ENCODE results near the gene FAM47E.

Gene FAM47E

DNA sequence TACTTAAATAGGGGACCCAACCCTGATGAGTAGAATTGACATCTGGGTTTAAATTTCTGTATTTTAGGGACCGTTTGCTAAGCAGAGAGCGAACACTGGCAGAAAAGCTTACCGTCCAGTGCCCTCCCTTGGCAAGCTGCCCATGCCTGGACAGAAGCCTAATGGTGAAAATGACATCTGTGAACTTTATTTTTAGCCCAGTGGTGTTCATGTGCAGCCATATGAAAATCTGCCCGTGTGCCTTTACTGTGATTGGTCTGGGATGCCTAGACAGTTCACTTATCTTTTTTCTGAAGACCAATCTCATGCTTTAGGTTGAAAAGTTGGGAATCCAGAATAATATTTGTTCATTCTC is 56.1 kb downstream of the FAM47E start:
- TF ChIP-seq, protein P1, sequence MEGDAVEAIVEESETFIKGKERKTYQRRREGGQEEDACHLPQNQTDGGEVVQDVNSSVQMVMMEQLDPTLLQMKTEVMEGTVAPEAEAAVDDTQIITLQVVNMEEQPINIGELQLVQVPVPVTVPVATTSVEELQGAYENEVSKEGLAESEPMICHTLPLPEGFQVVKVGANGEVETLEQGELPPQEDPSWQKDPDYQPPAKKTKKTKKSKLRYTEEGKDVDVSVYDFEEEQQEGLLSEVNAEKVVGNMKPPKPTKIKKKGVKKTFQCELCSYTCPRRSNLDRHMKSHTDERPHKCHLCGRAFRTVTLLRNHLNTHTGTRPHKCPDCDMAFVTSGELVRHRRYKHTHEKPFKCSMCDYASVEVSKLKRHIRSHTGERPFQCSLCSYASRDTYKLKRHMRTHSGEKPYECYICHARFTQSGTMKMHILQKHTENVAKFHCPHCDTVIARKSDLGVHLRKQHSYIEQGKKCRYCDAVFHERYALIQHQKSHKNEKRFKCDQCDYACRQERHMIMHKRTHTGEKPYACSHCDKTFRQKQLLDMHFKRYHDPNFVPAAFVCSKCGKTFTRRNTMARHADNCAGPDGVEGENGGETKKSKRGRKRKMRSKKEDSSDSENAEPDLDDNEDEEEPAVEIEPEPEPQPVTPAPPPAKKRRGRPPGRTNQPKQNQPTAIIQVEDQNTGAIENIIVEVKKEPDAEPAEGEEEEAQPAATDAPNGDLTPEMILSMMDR (IDR thresholded peaks at IDR 0.05; ENCODE audit: extremely low read depth, missing control alignments): no peak
- DNase-seq (ENCODE audit: low spot score): no peak

DNA sequence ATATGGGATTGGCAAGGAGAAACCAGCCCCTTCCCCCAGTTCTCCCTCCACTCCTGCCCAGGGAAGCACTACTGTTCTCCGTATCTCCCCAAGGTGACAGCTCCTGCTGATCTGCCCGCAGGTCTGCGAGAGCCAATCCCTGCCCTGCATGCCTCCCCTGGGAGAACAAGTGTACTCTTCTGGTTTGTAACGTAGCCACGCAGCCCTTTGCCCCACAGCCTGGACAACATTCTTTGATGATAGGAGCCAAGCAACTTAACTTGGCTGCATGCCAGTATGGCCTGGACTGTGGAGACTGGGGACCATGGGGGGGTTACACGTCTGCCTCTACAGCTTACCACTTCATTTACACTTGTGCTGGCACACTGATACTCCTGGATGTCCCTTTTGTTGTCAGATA is 57.0 kb downstream of the FAM47E start:
- DNase-seq (ENCODE audit: low spot score): no peak
- TF ChIP-seq, protein P1 (IDR thresholded peaks at IDR 0.05; ENCODE audit: extremely low read depth, missing control alignments): no peak

DNA sequence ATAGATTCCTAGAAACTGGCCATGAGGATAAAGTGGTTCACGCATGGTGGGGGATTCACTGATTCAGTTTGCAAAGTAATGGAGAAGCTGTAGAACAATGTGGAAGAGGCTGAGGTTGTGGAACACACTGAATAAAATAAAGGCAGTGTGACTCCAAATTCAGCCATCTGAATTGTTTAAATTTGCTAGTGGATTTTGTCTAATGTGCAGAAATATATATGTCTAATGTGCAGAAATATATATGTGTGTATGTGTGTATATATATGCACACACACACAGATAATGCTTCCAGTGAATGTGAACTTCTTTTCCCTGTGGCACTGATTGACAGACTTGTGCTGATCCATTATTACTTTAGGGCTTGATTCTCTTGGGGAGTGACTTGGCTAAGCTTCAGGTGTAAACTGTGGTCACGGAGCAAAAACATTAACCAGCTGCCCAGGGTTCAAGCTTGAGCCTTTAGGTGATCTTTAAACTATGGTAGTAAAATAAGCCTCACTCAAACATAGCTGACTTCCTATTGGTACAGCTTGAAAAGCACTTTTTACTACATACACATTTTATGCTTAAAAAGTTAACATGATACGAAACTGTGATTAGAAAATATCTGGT is 58.5 kb downstream of the FAM47E start:
- no peak for DNase-seq (ENCODE audit: low spot score)
- TF ChIP-seq, protein P1 (IDR thresholded peaks at IDR 0.05; ENCODE audit: extremely low read depth, missing control alignments): no peak

DNA sequence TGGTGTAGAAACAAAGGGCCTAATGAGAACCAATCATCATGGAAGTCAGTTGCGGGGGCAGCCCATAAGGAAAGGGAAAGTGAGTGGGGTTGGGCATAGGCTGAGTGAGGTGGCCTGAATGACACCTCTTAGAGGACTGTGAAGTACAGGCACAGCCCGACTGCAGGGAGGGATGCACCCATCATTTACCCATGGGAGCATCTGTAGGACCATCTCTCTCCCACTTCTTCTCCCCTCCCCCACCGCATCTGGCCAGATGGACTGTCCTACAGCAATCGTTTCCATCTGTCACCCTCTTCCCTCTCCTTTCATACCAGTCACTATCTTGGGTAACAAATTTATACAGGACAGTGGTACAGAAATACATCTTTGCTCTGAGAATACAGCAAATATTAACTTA is 59.2 kb downstream of the FAM47E start:
- TF ChIP-seq, protein P1 (IDR thresholded peaks at IDR 0.05; ENCODE audit: extremely low read depth, missing control alignments): no peak
- DNase-seq (ENCODE audit: low spot score): no peak

DNA sequence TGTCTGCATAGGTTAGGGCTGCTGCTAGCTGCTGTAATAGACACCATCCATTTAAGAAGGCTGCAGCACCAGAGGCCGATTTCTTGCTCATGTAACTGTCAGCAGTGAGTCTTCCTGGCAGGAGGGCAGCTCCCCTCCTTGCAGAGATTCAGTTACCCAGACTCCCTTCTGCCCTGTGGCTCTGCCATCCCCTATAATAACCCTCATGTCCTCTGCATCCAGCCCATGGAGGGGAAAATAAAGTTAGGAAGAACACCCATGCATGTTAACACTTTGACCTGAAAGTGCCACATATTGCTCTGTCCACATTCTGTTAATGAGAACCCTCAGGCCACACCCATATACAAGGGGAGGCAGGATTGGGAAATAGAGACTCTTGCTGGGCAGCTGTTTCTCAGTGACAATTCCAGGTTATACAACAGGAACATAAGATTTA is 60.4 kb downstream of the FAM47E start:
- DNase-seq (ENCODE audit: low spot score): no peak
- TF ChIP-seq, protein P1 (IDR thresholded peaks at IDR 0.05; ENCODE audit: extremely low read depth, missing control alignments): no peak

DNA sequence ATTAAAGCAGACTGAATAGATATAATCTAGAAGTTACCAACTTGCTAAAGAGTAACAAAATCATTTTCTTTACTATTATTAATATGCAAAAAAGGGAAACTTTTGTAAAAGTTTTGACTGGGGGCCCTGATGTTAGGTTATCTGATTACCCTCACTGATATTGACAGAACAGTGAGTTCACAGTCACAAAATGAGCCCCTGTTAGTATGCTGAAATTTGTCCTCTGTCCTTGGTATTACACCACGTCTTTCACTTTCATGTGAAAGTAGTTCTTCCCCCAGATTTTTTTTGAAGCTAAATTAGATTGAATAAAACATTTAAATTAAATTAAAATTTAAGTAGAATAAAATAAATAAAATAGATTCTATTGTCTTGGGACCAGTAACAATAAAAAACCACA is 60.9 kb downstream of the FAM47E start:
- TF ChIP-seq, protein P1 (IDR thresholded peaks at IDR 0.05; ENCODE audit: extremely low read depth, missing control alignments): no peak

DNA sequence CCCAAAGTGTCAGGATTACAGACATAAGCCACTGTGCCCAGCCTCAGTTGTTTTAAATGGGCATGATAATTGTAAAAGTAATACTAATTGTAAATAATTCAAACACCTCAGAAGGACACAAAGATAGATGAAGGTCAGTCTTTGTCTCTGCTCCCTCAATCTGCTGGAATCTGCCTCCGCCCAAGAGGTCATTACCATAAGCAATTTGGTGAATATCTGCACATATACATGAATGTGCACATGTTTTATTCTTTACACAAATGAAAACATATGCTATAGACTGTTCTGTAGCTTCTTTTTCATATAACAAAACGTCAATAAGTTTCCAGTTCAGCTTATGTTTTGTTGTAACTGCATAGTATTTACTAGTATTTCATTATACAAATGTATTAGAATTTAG is 62.0 kb downstream of the FAM47E start:
- no peak for DNase-seq (ENCODE audit: low spot score)
- TF ChIP-seq, protein P1 (IDR thresholded peaks at IDR 0.05; ENCODE audit: extremely low read depth, missing control alignments): no peak

More for the DNA sequence above, 60.9 kb downstream of the FAM47E start:
- no peak for DNase-seq (ENCODE audit: low spot score)

Data from GM20000 (cell line).